GM20000 (cell line): ENCODE measurements around the gene PARM1.
"Not testable (repeated sequence)": the region's sequence is repeated elsewhere in the genome, so short reads cannot be mapped to it uniquely, and the experiment has no call there.

ENCODE experiments used
- DNase-seq: peaks from one replicate; pipeline ENCODE4 v3.0.0; 2012; ENCODE audit warnings: low spot score
- CTCF ChIP-seq: IDR thresholded peaks from 2 replicates; pipeline ENCODE4 v1.5.1; 2012; ENCODE audit warnings: mild to moderate bottlenecking, control low read depth; ENCODE audit errors: extremely low read depth, missing control alignments

The PARM1 gene

GRCh38 chr4:74975848-74976824 lies 43.2 kb downstream of the PARM1 start:
- DNase-seq = no peak
- TF ChIP-seq CTCF = no peak

GRCh38 chr4:74982546-74983252 lies 49.8 kb downstream of the PARM1 start:
- no peak for TF ChIP-seq CTCF
- no peak for DNase-seq

GRCh38 chr4:74983253-74983635 lies 50.3 kb downstream of the PARM1 start:
- TF ChIP-seq CTCF = no peak
- no peak for DNase-seq

GRCh38 chr4:74990276-74990875 lies 57.5 kb downstream of the PARM1 start:
- TF ChIP-seq CTCF = no peak
- DNase-seq = no peak

GRCh38 chr4:74994436-74994835 lies 61.5 kb downstream of the PARM1 start:
- not testable (repeated sequence) for DNase-seq

- no peak for DNase-seq
- no peak for TF ChIP-seq CTCF
Measured at GRCh38 chr4:74996996-74997395, 64.1 kb downstream of the PARM1 start.

- TF ChIP-seq CTCF = no peak
- no peak for DNase-seq
Measured at GRCh38 chr4:74997948-74998729, 65.2 kb downstream of the PARM1 start.
